Stimulated activated CD8-positive, alpha-beta memory T cell treated with anti-CD3 and anti-CD28 coated beads, Interleukin-4, amount 100 ng/mL, for 48 hours (primary cell): ENCODE results near the gene ITPR2.

Experiments
- DNase-seq: peaks from one replicate; pipeline ENCODE4 v3.0.0-alpha.2; 2020

The ITPR2 gene

GRCh38 chr12:26373606-26374495 lies 459.1 kb downstream of the ITPR2 start:
- no peak for DNase-seq

GRCh38 chr12:26372866-26373265 lies 460.1 kb downstream of the ITPR2 start:
- no peak for DNase-seq

GRCh38 chr12:26370098-26370497 lies 462.9 kb downstream of the ITPR2 start:
- no peak for DNase-seq

GRCh38 chr12:26369588-26369987 lies 463.4 kb downstream of the ITPR2 start:
- no peak for DNase-seq

- DNase-seq = no peak
These were observed 464.8 kb downstream of the ITPR2 start for GRCh38 chr12:26367991-26368730.

- no peak for DNase-seq
These were observed 471.0 kb downstream of the ITPR2 start for GRCh38 chr12:26361964-26362363.

GRCh38 chr12:26360062-26360461 lies 472.9 kb downstream of the ITPR2 start:
- DNase-seq = no peak

GRCh38 chr12:26359576-26359975 lies 473.4 kb downstream of the ITPR2 start:
- DNase-seq = no peak

- no peak for DNase-seq
These were observed 474.3 kb downstream of the ITPR2 start for GRCh38 chr12:26358651-26359050.

- DNase-seq = no peak
These were observed 485.7 kb downstream of the ITPR2 start for GRCh38 chr12:26347300-26347699.

- no peak for DNase-seq
These were observed 486.3 kb downstream of the ITPR2 start for GRCh38 chr12:26346736-26347135.

- DNase-seq = no peak
These were observed 487.5 kb downstream of the ITPR2 start for GRCh38 chr12:26345471-26346003.

GRCh38 chr12:26341491-26341890 lies 491.5 kb downstream of the ITPR2 start:
- DNase-seq = no peak

- no peak for DNase-seq
These were observed 492.3 kb downstream of the ITPR2 start for GRCh38 chr12:26340649-26341048.

GRCh38 chr12:26339976-26340375 lies 493.0 kb downstream of the ITPR2 start:
- no peak for DNase-seq

GRCh38 chr12:26338586-26339572 lies 494.1 kb downstream of the ITPR2 start:
- DNase-seq = no peak

GRCh38 chr12:26335651-26336050 lies 497.3 kb downstream of the ITPR2 start:
- no peak for DNase-seq

- DNase-seq = no peak
These were observed 498.3 kb downstream of the ITPR2 start for GRCh38 chr12:26334621-26335124.

GRCh38 chr12:26331960-26332359 lies 501.0 kb downstream of the ITPR2 start:
- no peak for DNase-seq

- no peak for DNase-seq
These were observed 501.9 kb downstream of the ITPR2 start for GRCh38 chr12:26331136-26331535.

- no peak for DNase-seq
These were observed 504.9 kb downstream of the ITPR2 start for GRCh38 chr12:26327975-26328644.

- DNase-seq = no peak
These were observed 509.3 kb downstream of the ITPR2 start for GRCh38 chr12:26323673-26324072.
